HG02588 (cell line): ENCODE measurements around the gene CR1L.
"Not testable (repeated sequence)": the region's sequence is repeated elsewhere in the genome, so short reads cannot be mapped to it uniquely, and the experiment has no call there.

Source experiments
- ATAC-seq: cut with Tn5 transposase; IDR thresholded peaks from one replicate; pipeline ENCODE4 v1.9.1; 2021; ENCODE audit warnings: mild to moderate bottlenecking, moderate library complexity; ENCODE audit not compliant: unreplicated experiment

CR1L gene

DNA sequence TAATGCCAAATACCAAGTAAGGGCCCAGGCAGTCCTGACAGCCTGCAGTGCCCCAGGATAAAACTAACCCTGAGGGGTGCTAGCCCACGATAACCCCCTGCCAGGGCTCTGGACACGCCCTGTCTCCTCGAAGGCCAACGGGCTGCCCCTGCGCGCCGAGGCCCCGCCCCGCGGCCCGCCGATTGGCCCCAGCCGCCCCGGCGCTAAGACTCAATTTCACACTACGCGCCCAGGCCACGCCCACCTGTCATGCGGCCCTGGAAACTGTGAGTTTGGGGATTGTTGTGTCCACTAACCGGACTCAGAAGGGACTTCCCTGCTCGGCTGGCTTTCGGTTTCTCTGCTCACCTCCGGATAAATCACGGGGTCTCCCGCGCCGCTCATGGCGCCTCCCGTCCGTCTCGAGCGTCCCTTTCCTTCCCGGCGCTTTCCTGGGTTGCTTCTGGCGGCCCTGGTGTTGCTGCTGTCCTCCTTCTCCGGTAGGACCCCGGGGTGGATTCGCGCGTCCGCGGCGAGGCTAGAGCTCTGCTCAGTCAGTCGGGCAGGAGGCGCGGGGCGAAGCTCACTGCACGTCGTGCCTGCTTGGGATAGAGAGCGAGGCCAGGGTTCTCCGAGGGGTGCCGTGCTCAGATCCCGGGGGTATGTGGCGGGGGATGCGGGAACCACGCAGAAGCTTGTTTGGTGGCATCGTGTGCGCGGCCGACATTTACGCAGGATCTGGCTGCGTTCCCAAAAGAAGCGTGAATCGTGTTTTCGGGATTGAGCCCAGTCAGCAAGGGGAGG is at the start of gene CR1L:
Gene CR1L, plus strand, starts transcription at position 282 of the 783 bp plus-strand sequence. Its CDS starts 101 bp downstream, at position 383.
- peak; percentile 93 for ATAC-seq

- no peak for ATAC-seq
These were observed 41.2 kb upstream of the CR1L start for GRCh38 chr1:207603777-207604176.

GRCh38 chr1:207605444-207606361 is 39.2 kb upstream of the CR1L start:
- ATAC-seq, result no peak

- ATAC-seq, result no peak
These were observed 38.6 kb upstream of the CR1L start for GRCh38 chr1:207606362-207606755.

DNA sequence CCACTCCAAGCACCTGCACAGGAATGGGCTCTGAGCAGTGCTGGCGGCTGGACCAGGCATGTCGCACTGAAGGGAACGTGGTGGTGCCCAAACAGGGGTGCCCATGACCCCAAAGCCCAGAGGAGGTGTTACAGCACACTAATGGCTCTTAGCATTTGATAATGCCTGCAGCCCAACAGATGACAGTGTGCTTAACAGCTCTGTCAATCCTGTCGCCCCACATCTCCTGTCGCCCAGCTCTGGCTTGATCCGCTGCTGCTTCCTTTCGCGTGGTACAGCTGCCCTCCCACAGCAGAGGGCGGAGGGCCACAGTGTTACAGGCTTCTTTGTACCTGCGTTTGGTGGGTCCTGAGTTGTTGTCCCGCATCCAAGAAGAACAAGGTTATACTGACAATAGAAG is 32.2 kb upstream of the CR1L start:
- no peak for ATAC-seq

DNA sequence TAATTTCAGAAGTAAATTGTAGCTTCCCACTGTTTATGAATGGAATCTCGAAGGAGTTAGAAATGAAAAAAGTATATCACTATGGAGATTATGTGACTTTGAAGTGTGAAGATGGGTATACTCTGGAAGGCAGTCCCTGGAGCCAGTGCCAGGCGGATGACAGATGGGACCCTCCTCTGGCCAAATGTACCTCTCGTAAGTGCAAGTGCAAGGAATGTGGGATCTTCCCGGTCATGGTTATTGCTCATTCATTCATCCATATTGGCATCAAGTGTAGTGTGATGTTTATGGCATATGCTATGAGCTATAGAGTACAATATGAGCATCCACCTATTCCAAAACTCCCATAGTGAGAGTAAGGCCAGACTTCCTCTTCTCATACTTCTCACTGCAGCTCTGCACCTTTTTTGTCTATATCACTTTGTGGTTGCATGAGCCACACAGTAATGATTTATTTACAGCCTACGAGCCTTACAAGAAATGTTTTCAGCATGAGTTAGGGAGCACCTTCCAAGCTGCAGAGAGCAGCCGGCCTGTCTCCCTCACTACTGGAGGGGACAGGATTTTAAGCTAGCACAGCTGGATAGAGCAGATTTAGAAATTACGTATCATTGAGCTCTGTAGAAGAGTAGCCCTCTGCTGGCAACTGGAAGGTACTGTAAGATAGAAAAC is 24.9 kb upstream of the CR1L start:
- ATAC-seq, result peak; percentile 79

GRCh38 chr1:207620543-207620893 is 24.4 kb upstream of the CR1L start:
- ATAC-seq, result no peak

DNA sequence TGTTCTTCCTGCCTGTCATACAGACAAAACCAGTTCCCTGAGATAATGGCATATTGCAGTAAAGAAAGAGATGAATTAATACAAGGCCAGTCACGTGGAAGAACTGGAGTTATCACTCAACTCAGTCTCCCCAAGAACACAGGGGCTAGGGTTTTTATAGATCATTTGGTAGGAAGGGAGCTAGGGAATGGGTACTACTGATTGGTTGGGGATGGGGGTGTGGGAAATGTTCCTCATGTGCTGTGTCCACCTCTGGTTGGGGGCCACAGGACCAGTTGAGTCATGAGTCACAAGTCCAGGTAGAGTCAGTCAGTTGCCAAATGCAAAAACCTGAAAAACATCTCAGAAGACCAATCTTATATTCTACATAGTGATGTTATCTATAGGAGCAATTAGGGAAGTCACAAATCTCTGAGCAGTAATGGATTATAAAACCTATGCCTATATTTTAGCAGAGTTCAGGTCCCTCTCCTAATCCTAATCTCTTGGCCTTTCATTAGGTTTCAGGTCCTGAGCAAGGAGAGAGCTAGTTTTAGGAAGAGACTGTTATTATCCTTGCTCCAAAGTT is 19.3 kb upstream of the CR1L start:
- ATAC-seq, result not testable (repeated sequence)

DNA sequence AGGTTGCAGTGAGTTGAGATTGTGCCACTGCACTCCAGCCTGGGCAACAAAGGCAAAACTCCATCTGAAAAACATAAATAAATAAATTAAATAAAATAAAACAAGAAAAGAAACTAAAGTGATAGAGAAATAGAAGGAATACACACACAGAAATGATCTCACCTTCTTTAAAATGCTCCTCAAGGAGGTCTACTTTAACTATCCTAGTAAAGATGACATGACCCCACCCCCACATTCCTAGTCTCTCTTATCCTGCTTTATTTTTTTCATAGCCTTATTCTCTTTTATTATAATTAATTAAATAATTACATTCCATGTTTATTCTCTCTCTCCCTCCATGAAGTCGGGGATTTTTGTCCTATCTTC is 18.0 kb upstream of the CR1L start:
- ATAC-seq, result no peak

GRCh38 chr1:207627496-207627895 is 17.4 kb upstream of the CR1L start:
- no peak for ATAC-seq

- ATAC-seq, result no peak
These were observed 16.2 kb upstream of the CR1L start for GRCh38 chr1:207628776-207629175.

DNA sequence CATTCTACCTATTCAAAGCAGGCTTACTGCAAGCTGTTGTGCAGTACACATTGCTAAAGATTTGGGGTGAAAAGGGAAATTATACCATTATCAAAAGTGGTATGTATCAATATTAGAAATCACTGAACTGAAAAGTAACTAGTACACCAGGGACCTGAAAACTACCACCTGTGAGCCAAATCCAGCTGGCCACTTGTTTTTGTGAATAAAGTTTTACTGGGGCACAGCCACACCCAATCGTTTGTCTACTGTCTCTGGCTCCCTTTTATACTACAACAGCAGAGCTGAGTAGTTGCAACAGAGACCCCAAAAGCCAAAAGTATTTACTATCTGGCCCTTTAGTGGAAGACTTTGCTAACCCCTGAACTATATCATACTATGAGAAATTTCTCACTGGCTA is 13.8 kb upstream of the CR1L start:
- ATAC-seq, result no peak

DNA sequence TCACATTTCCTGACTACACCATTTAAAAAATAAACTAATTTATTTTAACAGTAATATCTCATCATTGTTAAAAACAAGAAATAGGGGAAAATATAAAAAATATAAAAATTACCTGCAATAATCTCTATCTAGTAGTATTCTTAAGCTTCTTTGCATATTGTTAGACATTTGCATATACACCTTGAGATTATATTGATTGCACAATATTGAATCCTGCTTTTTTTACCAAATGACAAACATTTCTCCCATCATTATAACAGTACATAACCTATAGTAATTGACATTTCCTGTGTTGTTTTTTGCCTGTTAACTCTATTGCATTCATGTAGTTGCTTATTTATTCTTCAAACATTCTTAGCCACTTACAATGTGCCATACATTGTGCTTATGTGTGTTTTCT is 11.7 kb upstream of the CR1L start:
- ATAC-seq, result no peak

GRCh38 chr1:207633699-207634289 is 11.1 kb upstream of the CR1L start:
- ATAC-seq, result not testable (repeated sequence)

DNA sequence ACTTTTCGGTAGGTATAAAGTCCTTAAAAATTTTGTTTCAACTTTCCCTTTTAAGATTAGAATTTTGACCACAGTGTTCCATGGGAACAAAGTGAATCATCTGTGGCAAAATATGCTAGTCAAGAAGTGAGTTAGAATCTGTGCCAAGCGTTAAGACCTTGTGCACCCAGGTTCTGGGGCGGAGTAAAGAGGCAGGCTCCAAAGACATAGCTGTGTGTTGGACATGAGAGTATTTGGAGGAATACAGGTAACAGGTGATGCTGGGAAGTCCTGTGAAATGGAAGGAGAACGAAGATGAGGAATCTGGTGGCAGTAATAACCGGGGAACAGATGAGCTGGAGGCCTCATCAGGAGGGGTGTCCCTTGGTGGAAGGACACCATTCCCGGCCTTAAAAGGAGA is 10.6 kb upstream of the CR1L start:
- ATAC-seq, result not testable (repeated sequence)

GRCh38 chr1:207635569-207636186 is 9.3 kb upstream of the CR1L start:
- ATAC-seq, result not testable (repeated sequence)

DNA sequence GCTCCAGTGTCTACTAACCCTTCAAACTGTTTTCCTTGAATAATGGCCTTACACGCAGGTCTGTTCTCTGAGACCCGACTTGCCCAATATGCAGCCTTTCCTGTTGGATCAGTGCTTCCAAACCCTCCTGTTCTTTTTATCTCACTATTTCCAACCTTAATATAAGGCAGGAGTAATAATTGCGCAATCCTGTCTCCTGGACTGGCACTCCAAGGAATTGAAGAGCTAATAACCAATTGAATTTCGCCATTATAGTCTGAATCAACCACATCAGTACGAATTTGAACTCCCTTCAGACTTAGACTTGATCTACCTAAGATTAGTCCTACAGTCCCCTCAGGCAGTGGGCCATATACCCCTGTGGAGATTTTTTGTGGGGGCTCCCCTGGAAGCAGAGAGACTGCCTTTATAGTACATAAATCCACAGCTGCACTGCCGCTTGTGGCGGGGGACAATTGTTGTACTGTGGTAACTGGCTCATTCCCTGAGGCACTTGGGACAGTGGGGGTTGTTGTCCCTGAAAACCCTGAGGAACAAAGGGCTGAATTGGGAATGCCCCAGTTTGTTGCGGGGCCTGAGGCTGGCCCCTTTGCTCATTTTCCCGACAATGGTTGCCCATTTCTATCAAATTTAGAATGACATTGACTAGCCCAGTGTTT is 6.3 kb upstream of the CR1L start:
- not testable (repeated sequence) for ATAC-seq

DNA sequence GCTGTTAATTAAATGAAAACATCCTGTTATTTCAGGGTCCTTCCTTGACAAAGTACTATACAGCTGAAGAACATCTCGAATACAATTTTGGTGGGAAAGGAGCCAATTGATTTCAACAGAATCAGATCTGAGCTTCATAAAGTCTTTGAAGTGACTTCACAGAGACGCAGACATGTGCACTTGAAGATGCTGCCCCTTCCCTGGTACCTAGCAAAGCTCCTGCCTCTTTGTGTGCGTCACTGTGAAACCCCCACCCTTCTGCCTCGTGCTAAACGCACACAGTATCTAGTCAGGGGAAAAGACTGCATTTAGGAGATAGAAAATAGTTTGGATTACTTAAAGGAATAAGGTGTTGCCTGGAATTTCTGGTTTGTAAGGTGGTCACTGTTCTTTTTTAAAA is 5.6 kb upstream of the CR1L start:
- ATAC-seq, result not testable (repeated sequence)

- ATAC-seq, result no peak
These were observed 624 bp upstream of the CR1L start for GRCh38 chr1:207644166-207644851.
